ENCODE data around the gene NDFIP2.

- TF ChIP-seq, protein P1, sequence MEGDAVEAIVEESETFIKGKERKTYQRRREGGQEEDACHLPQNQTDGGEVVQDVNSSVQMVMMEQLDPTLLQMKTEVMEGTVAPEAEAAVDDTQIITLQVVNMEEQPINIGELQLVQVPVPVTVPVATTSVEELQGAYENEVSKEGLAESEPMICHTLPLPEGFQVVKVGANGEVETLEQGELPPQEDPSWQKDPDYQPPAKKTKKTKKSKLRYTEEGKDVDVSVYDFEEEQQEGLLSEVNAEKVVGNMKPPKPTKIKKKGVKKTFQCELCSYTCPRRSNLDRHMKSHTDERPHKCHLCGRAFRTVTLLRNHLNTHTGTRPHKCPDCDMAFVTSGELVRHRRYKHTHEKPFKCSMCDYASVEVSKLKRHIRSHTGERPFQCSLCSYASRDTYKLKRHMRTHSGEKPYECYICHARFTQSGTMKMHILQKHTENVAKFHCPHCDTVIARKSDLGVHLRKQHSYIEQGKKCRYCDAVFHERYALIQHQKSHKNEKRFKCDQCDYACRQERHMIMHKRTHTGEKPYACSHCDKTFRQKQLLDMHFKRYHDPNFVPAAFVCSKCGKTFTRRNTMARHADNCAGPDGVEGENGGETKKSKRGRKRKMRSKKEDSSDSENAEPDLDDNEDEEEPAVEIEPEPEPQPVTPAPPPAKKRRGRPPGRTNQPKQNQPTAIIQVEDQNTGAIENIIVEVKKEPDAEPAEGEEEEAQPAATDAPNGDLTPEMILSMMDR (IDR thresholded peaks at IDR 0.05; ENCODE audit: insufficient read depth, low read length, poor library complexity, severe bottlenecking), result no peak
- TF ChIP-seq EZH2phosphoT487 (conservative IDR thresholded peaks at IDR 0.05; ENCODE audit: low read length), result no peak
These were observed 9.4 kb downstream of the NDFIP2 start for GRCh38 chr13:79490326-79490725.
